ENCODE measurements around the gene CEP104. TPM values are rescaled to one million over a fixed set of nuclear protein-coding genes. Genes with fewer than 3 reads are reported as not detected.

CEP104 gene
- total and polyA plus RNA-seq, 9 of the 15 experiments (the other 6 are each of a cell fraction or from before 2014, with no cell fraction given) = 11.2 to 63.4 (median 42.6) TPM

- no peak for TF ChIP-seq CHAMP1 (IDR thresholded peaks at IDR 0.05)
- peak; percentile 51 for TF ChIP-seq U2AF1 (optimal IDR thresholded peaks at IDR 0.05; ENCODE audit: low read depth, low read length)
- TF ChIP-seq RERE (CRISPR knock-in tag; IDR thresholded peaks at IDR 0.05; ENCODE audit: borderline replicate concordance) = no peak
- no peak for TF ChIP-seq EP300 (IDR thresholded peaks at IDR 0.05; ENCODE audit: low read length)
- TF ChIP-seq ETV5 (CRISPR knock-in tag; IDR thresholded peaks at IDR 0.05; ENCODE audit: low read depth) = peak; percentile 44; the same call in 1 of the 2 replicates
- TF ChIP-seq PHF21A (IDR thresholded peaks at IDR 0.05; ENCODE audit: borderline replicate concordance, low read depth) = no peak
- TF ChIP-seq, protein P1, sequence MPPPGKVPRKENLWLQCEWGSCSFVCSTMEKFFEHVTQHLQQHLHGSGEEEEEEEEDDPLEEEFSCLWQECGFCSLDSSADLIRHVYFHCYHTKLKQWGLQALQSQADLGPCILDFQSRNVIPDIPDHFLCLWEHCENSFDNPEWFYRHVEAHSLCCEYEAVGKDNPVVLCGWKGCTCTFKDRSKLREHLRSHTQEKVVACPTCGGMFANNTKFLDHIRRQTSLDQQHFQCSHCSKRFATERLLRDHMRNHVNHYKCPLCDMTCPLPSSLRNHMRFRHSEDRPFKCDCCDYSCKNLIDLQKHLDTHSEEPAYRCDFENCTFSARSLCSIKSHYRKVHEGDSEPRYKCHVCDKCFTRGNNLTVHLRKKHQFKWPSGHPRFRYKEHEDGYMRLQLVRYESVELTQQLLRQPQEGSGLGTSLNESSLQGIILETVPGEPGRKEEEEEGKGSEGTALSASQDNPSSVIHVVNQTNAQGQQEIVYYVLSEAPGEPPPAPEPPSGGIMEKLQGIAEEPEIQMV (tag; conservative IDR thresholded peaks at IDR 0.05; ENCODE audit: low read depth) = no peak
- TF ChIP-seq SMAD2 (IDR thresholded peaks at IDR 0.05; ENCODE audit: low read depth, low read length) = no peak
- peak; percentile 65 for TF ChIP-seq USF1 (CRISPR knock-in tag; IDR thresholded peaks at IDR 0.05)
- TF ChIP-seq, protein P2, sequence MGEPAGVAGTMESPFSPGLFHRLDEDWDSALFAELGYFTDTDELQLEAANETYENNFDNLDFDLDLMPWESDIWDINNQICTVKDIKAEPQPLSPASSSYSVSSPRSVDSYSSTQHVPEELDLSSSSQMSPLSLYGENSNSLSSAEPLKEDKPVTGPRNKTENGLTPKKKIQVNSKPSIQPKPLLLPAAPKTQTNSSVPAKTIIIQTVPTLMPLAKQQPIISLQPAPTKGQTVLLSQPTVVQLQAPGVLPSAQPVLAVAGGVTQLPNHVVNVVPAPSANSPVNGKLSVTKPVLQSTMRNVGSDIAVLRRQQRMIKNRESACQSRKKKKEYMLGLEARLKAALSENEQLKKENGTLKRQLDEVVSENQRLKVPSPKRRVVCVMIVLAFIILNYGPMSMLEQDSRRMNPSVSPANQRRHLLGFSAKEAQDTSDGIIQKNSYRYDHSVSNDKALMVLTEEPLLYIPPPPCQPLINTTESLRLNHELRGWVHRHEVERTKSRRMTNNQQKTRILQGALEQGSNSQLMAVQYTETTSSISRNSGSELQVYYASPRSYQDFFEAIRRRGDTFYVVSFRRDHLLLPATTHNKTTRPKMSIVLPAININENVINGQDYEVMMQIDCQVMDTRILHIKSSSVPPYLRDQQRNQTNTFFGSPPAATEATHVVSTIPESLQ (CRISPR knock-in tag; IDR thresholded peaks at IDR 0.05) = 0 out of 2 replicates have a peak, but pooled peaks have one; percentile 42
- TF ChIP-seq ELF4 (CRISPR knock-in tag; IDR thresholded peaks at IDR 0.05) = no peak
- no peak for TF ChIP-seq ZKSCAN8 (CRISPR knock-in tag; IDR thresholded peaks at IDR 0.05)
- no peak for TF ChIP-seq E2F5 (CRISPR knock-in tag; IDR thresholded peaks at IDR 0.05)
Measured at GRCh38 chr1:3772027-3772714, 84.8 kb downstream of the CEP104 start (continued).
